Left ventricle myocardium inferior (tissue), 1 donor: ENCODE results near the gene NOS2. TPM values are rescaled to one million over a fixed set of nuclear protein-coding genes. Genes with fewer than 3 reads are reported as not detected.
"Not testable (repeated sequence)": the region's sequence is repeated elsewhere in the genome, so short reads cannot be mapped to it uniquely, and the experiment has no call there.

Experiments
- DNase-seq: peaks from one replicate; pipeline ENCODE4 v3.0.0-alpha.2; 2020
- H3K27ac ChIP-seq: fragments of 200-600 bp; replicated peaks from 2 replicates; pipeline ENCODE4 v1.8.0; 2021
- H3K27me3 ChIP-seq: fragments of 200-600 bp; 2 replicates; pipeline ENCODE4 v1.8.0; 2021; ENCODE audit warnings: low read depth
- H3K36me3 ChIP-seq: fragments of 200-600 bp; 2 replicates; pipeline ENCODE4 v1.8.0; 2021
- H3K4me1 ChIP-seq: fragments of 200-600 bp; 2 replicates; pipeline ENCODE4 v1.8.0; 2021
- H3K4me3 ChIP-seq: fragments of 200-600 bp; 2 replicates; pipeline ENCODE4 v1.8.0; 2021; ENCODE audit warnings: mild to moderate bottlenecking, moderate library complexity
- H3K9me3 ChIP-seq: fragments of 200-600 bp; replicated peaks from 2 replicates; pipeline ENCODE4 v1.8.0; 2021
- CTCF ChIP-seq: fragments of 200-600 bp; IDR thresholded peaks from 2 replicates; pipeline ENCODE4 v1.8.0; 2021; ENCODE audit warnings: antibody characterized with exemption, mild to moderate bottlenecking, borderline replicate concordance
- intact Hi-C: fragments of 100-400 bp; cut with micrococcal nuclease; formaldehyde crosslinking; loops from one replicate; pipeline ENCODE4 v1.11.0; 2022
- total RNA-seq: library from RNA; stranded (reverse); fragmentation: NEBNext Ultra II Directional; extraction: Animal tissue kit (Norgen Biotek cat#: 25700); gene quantifications from one replicate; pipeline ENCODE4 v1.2.1, GENCODE V29; 2021
- donor health status: DM: no; HTN: yes; CAD: no; lungs with severe emphysema.

The NOS2 gene
- total RNA-seq, 1 donor from 2014 or later = 0.19 TPM

GRCh38 chr17:27768858-27769410, 31.4 kb downstream of the NOS2 start:
- intact Hi-C loops = no loop called here
- no peak overlapping the region for H3K4me3 ChIP-seq
- no peak overlapping the region for H3K27ac ChIP-seq
- no peaks in the 10 kb centered on the region for H3K27me3 ChIP-seq
- H3K4me1 ChIP-seq = no peaks in the 10 kb centered on the region
- DNase-seq = no peak
- no peak for TF ChIP-seq CTCF
- H3K36me3 ChIP-seq = no peaks in the 10 kb centered on the region
- H3K9me3 ChIP-seq = no peaks in the 10 kb centered on the region

DNA sequence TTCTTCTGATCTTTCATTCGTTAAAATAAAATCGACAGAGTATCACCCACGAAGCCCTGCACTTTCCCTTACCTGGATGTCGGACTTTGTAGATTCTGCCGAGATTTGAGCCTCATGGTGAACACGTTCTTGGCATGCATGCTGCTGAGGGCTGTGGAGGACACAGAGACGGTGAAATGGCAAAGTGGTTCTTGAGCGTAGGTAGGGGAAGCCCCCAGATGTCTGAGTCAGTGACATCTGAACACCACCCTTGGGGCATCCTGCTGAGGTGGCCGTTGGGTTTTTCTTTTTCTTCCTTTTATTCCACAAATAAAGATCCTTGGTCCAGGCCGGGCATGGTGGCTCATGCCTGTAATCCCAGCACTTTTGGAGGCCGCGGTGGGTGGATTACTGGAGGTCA, 33.9 kb downstream of the NOS2 start:
- H3K36me3 ChIP-seq = no peaks in the 10 kb centered on the region
- no peak overlapping the region for H3K27ac ChIP-seq
- no peaks in the 10 kb centered on the region for H3K4me1 ChIP-seq
- no peaks in the 10 kb centered on the region for H3K9me3 ChIP-seq
- intact Hi-C loops = no loop called here
- no peak for DNase-seq
- H3K27me3 ChIP-seq = no peaks in the 10 kb centered on the region
- no peak for TF ChIP-seq CTCF
- no peak overlapping the region for H3K4me3 ChIP-seq

- no peak for TF ChIP-seq CTCF
- Histone ChIP-seq H3K4me1 (no peaks in the 10 kb centered on the region), H3K4me3 (no peak overlapping the region), H3K27ac (no peak overlapping the region), H3K9me3 (no peaks in the 10 kb centered on the region), H3K27me3 (no peaks in the 10 kb centered on the region), H3K36me3 (no peaks in the 10 kb centered on the region)
- DNase-seq = no peak
- intact Hi-C loops = no loop called here
Measured at GRCh38 chr17:27765353-27765752, 35.0 kb downstream of the NOS2 start.

DNA sequence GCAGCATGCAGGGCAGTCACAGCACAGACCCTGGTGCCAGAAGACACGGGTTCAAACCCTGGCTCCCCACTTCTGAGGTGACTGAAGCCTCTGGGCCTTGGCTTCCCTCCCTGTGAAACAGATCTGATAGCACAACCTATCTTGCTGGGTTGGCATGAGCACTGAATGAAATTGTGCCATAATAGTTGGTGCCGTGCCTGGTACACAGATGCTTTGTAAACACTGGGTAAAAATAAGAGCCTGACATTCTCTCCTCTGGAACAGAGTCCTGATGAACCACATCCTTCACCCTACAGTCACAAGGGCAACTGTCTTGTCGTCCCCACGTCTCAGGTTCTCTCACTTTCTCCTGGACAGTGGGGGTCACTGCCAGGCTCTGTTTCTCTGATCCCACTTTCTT, 35.7 kb downstream of the NOS2 start:
- no peak for TF ChIP-seq CTCF
- Histone ChIP-seq H3K4me3 (no peak overlapping the region), H3K9me3 (no peaks in the 10 kb centered on the region), H3K4me1 (no peaks in the 10 kb centered on the region), H3K36me3 (no peaks in the 10 kb centered on the region), H3K27me3 (no peaks in the 10 kb centered on the region), H3K27ac (no peak overlapping the region)
- intact Hi-C loops = no loop called here
- no peak for DNase-seq

DNA sequence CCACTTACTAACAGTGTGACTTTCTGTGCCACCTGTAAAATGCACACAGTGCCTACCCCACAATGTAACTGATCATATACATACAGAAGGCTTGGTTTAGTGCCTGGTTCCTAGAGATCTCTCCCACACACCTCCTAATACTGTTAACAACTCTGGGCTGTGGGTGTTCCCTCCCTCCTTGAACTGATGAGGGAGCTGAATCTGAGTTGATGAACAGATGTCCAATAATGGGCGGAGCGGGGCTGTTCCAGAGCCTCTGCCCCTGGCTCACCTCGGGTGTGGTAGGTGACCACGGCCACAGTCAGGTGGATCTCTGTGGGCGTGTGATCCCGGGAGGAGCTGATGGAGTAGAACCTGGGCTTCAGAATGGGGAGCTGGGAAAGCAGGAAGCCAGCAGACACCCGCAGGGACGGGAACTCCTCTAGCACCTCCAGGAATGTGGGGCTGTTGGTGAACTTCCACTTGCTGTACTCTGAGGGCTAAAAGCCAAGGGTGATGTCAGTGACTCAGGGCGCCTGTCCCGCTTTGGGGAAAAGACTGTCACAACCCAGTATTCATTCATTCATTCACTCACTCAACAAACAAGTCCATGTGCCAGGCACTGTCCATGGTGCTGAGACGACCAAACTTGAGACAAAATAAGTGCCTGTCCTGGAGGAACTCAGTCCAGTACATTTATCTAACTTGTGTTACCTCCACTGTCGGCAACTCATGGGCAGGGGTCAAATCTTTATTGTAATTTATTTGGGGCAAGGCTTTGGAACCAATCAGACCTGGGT, 37.6 kb downstream of the NOS2 start:
- H3K9me3 ChIP-seq = no peaks in the 10 kb centered on the region
- H3K4me1 ChIP-seq = no peaks in the 10 kb centered on the region
- no peak for DNase-seq
- intact Hi-C loops = no loop called here
- no peaks in the 10 kb centered on the region for H3K36me3 ChIP-seq
- H3K27me3 ChIP-seq = no peaks in the 10 kb centered on the region
- no peak for TF ChIP-seq CTCF
- no peak overlapping the region for H3K4me3 ChIP-seq
- no peak overlapping the region for H3K27ac ChIP-seq

DNA sequence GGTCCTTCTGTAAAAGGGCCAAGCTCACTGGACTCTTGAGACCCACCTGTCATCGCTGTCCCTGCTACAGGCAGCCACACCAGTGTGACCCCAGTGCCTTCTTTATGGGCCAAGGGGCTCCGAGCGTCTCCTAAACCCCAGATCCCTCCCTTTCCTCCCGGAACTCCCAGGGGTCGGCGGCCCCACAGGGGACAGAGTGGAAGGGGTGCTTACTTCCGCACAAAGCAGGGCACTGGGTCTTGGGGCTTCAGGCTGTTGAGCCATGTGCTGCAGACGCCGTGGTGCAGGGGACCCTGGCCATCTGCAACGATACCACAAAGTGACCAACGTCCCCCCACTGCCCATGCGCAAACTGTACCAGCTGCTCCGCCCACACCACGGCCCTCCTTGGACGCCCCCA, 39.4 kb downstream of the NOS2 start:
- H3K27ac ChIP-seq, H3K9me3 ChIP-seq, H3K4me3 ChIP-seq, H3K4me1 ChIP-seq, intact Hi-C loops, H3K27me3 ChIP-seq, DNase-seq, H3K36me3 ChIP-seq: not testable (repeated sequence)
